ENCODE results near the gene MILR1.
"Not testable (repeated sequence)": the region's sequence is repeated elsewhere in the genome, so short reads cannot be mapped to it uniquely, and the experiment has no call there.

MILR1 gene

DNA sequence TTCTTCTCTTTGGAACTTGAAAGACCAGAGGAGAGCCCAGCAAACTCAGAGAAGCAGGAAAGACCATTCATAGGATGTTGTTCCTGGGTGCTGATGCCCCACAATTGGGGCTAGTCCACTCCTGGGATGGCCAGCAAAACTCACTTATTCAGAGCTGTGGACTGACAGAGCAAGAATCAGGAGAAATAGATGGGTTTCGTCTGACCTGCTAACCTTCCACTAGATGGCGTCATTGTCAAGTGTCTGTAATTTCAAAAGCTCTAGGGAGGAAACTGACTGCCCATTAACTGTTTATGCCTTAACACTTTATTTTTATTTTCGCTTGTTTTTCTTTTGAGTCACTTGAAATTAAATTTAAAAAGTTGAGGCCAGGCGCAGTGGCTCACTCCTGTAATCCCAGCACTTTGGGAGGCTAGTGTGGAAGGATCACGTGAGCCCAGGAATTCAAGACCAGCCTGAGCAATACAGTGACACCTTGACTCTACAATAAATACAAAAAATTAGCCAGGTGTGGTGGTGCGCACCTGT lies 28.7 kb upstream of the MILR1 start:
- no peak overlapping the region for H3K4me3 Mint-ChIP-seq
- ATAC-seq (peak; percentile 81), DNase-seq (ENCODE audit: low spot score in 2 of 2) (peak in 1 of 2 donors; percentile 65)
- H3K27ac Mint-ChIP-seq = no peak overlapping the region
- H3K4me1 Mint-ChIP-seq = no peaks in the 10 kb centered on the region
- H3K9me3 Mint-ChIP-seq = no peaks in the 10 kb centered on the region
- no peaks in the 10 kb centered on the region for H3K36me3 Mint-ChIP-seq

DNA sequence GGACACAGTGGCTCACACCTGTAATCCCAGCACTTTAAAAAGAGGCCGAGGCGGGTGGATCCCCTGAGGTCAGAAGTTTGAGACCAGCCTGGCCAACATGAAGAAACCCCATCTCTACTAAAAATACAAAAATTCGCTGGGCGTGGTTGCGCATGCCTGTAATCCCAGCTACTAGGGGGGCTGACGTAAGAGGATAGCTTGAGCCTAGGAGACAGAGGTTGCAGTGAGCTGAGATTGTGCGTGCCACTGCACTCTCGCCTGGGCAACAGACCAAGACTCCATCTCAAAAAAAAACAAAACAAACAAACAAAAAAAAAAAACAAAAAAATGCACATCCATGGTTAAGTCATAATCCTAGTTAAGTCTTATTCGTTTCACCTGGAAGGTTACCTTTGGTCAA lies 26.8 kb upstream of the MILR1 start:
- not testable (repeated sequence) for H3K36me3 Mint-ChIP-seq; H3K9me3 Mint-ChIP-seq; ATAC-seq; H3K4me1 Mint-ChIP-seq; DNase-seq (ENCODE audit: low spot score in 2 of 2); H3K27ac Mint-ChIP-seq; H3K4me3 Mint-ChIP-seq

DNA sequence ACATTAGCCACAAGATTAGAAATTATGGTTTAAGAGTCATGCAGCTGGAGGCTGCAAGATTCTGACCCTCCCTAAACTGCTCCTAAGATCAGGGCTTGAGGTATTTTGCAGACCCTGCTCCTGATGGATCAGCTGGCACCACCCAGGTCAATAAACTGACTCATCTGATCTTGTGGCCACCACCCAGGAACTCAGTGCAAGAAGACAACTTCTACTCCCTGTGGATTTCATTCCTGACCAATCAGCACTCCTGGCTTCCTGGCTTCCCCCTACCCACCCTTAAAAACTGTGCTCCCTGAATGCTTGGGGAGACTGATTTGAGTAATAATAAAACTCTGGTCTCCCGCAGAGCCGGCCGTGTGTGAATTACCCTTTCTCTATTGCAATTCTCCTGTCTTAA lies 25.0 kb upstream of the MILR1 start:
- H3K9me3 Mint-ChIP-seq = no peaks in the 10 kb centered on the region
- ATAC-seq (no peak), DNase-seq (ENCODE audit: low spot score in 2 of 2) (no peak)
- no peak overlapping the region for H3K27ac Mint-ChIP-seq
- H3K4me3 Mint-ChIP-seq = no peak overlapping the region
- H3K36me3 Mint-ChIP-seq = no peaks in the 10 kb centered on the region
- no peaks in the 10 kb centered on the region for H3K4me1 Mint-ChIP-seq

DNA sequence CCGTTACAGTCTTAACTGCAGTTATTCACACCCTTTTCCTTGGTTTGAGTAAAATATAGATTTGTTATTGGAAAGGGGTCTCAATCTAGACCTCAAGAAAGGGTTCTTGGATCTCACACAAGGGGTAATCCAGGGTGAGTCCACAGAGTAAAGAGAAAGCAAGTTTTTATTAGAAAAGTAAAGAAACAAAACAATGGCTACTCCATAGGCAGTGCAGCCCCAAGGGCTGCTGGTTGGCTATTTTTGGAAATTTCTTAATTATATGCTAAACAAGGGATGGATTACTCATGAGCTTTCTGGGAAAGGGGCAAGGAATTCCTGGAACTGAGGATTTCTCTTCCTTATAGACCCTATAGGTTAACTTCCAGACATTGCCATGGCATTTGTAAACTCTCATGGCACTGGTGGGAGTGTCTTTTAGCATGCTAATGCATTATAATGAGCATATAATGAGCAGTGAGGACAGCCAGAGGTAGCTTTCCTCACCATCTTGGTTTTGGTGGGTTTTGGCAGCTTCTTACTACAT lies 24.5 kb upstream of the MILR1 start:
- ATAC-seq (no peak), DNase-seq (ENCODE audit: low spot score in 2 of 2) (no peak)
- H3K9me3 Mint-ChIP-seq = no peaks in the 10 kb centered on the region
- H3K4me3 Mint-ChIP-seq = no peak overlapping the region
- H3K4me1 Mint-ChIP-seq = no peaks in the 10 kb centered on the region
- no peak overlapping the region for H3K27ac Mint-ChIP-seq
- H3K36me3 Mint-ChIP-seq = no peaks in the 10 kb centered on the region

DNA sequence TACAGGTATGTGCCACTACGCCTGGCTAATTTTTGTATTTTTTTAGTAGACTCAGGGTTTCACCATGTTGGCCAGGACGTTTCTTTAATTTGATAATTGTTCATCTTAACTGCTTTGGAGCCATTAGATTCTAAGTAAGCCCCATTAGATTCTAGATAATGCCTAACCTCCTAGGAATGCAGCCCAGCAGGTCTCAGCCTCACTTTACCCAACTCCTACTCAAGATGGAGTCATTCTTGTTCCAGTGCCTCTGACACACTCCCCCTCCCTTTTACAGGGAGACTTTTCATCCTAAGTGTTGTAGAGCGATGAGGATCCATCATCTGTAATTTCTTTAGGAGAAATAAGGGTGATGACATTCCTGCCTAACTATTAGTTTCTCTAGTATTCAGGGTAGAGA lies 23.7 kb upstream of the MILR1 start:
- Mint-ChIP-seq H3K4me1 (no peaks in the 10 kb centered on the region), H3K4me3 (no peak overlapping the region), H3K9me3 (no peaks in the 10 kb centered on the region), H3K36me3 (no peaks in the 10 kb centered on the region), H3K27ac (no peak overlapping the region)
- no peak for ATAC-seq
- no peak for DNase-seq (ENCODE audit: low spot score in 2 of 2)

DNA sequence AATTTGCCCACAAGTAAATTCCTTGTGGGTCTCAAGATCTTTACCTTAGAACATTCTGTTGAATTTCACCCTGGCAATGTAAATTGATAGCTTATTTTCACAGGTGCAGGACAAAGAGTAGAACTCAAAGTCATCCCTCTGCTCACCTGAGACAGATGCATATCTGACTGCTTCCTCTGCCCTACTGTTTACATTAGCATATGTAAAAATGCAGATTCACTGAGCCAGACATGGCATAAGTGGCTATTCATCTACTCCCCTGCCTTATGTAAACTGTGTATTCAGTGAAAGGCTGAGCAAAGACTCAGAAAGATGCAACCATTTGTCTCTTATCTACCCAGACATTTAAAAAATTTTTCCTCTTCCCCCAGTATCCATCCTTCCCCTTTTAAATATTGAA lies 22.3 kb upstream of the MILR1 start:
- ATAC-seq (no peak), DNase-seq (ENCODE audit: low spot score in 2 of 2) (no peak)
- no peak overlapping the region for H3K4me3 Mint-ChIP-seq
- H3K4me1 Mint-ChIP-seq = no peaks in the 10 kb centered on the region
- no peaks in the 10 kb centered on the region for H3K36me3 Mint-ChIP-seq
- no peaks in the 10 kb centered on the region for H3K9me3 Mint-ChIP-seq
- H3K27ac Mint-ChIP-seq = no peak overlapping the region

DNA sequence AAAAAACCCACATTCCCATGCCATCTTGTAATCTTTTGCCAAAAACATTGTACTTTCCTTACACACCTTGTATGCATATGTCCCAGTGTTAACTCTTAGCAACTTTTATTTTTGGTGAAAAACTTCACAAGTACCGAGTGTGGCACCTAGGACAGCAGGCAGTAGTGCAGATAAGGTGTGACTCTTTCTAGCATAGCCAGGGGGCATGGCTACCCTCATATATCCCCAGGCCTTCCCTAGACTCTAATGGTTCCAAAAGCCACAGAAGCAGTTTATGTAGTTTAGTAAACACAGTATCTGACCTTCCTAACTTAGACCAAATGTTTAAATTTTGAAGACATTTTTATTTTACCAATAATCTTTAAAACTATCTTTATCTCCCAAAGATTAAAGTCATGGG lies 20.5 kb upstream of the MILR1 start:
- DNase-seq (ENCODE audit: low spot score in 2 of 2) (no peak), ATAC-seq (no peak)
- no peaks in the 10 kb centered on the region for H3K4me1 Mint-ChIP-seq
- no peak overlapping the region for H3K4me3 Mint-ChIP-seq
- no peaks in the 10 kb centered on the region for H3K36me3 Mint-ChIP-seq
- H3K27ac Mint-ChIP-seq = no peak overlapping the region
- no peaks in the 10 kb centered on the region for H3K9me3 Mint-ChIP-seq

DNA sequence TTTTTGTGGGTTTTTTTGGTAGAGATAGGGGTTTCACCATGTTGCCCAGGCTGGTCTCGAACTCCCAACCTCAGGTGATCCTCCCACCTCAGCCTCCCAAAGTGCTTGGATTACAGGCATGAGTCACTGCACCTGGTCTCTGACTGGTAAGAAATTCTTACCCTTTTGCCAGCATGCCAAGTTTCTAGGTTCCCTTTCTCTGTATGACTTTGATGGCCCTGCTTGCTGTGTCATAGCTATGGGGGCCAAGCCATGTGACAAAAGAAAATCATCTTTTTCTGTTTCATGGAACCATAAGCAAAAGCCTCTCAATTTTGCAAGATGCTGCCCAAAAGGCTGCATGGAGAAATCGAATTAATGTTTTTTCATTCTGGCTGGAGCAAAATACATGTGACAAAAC lies 18.9 kb upstream of the MILR1 start:
- H3K9me3 Mint-ChIP-seq; H3K36me3 Mint-ChIP-seq; H3K4me3 Mint-ChIP-seq; H3K27ac Mint-ChIP-seq; ATAC-seq; H3K4me1 Mint-ChIP-seq; DNase-seq (ENCODE audit: low spot score in 2 of 2): not testable (repeated sequence)

DNA sequence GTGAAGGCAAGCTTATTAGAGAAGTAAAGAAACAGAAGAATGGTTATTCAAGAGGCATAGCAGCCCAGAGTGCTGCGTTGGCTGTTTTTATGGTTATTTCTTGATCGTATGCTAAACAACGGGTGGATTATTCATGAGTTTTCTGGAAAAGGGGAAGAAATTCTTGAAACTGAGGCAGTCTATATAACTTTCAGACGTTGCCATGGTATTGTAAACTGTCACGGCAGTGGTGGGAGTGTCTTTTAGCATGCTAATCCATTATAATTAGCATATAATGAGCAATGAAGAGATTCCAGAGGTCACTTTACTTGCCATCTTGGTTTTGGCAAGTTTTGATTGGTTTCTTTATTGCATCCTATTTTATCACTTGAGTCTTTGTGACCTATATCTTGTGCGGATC lies 17.4 kb upstream of the MILR1 start:
- H3K4me1 Mint-ChIP-seq = no peaks in the 10 kb centered on the region
- no peak for ATAC-seq
- no peaks in the 10 kb centered on the region for H3K9me3 Mint-ChIP-seq
- no peak for DNase-seq (ENCODE audit: low spot score in 2 of 2)
- no peak overlapping the region for H3K4me3 Mint-ChIP-seq
- H3K27ac Mint-ChIP-seq = no peak overlapping the region
- H3K36me3 Mint-ChIP-seq = no peaks in the 10 kb centered on the region

DNA sequence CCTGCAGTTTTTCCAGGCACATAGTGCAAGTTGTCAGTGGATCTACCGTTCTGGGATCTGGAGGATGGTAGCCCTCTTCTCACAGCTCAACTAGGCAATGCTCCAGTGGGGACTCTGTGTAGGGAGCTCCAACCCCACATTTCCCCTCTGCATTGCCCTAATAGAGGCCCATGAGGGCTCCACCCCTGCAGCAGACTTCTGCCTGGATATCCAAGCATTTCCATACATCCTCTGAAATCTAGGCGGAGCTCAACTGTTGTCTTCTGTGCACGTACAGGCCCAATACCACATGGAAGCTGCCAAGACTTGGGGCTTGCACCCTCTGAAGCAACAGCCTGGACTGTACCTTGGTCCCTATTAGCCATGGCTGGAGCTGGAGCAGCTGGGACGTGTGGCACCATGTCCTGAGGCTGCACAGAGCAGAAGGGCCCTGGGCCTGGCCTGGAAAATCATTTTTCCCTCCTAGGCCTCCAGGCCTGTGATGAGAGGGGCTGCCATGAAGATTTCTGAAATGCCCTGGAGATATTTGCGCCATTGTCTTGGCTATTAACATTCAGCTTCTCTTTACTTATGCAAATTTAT lies 10.9 kb upstream of the MILR1 start:
- Mint-ChIP-seq H3K36me3 (no peaks in the 10 kb centered on the region), H3K4me1 (peaks cover 10% of the 10 kb centered on the region), H3K9me3 (peaks cover 9% of the 10 kb centered on the region), H3K4me3 (no peak overlapping the region), H3K27ac (no peak overlapping the region)
- ATAC-seq = no peak
- no peak for DNase-seq (ENCODE audit: low spot score in 2 of 2)

DNA sequence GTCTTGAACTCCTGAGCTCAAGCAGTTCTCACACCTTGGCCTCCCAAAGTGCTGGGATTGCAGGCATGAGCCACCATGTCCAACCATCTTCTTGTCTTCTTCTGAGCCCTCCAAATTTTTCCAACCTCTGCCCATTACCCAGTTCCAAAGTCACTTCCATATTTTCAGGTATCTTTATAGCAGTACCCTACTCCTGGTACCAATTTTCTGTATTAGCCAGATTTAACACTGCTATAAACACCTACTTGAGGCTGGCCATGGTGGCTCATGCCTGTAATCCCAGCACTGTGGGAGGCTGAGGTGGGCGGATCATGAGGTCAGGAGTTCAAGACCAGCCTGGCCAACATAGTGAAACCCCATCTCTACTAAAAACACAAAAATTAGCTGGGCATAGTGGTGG lies 9.4 kb upstream of the MILR1 start:
- H3K4me3 Mint-ChIP-seq; ATAC-seq; H3K27ac Mint-ChIP-seq; DNase-seq (ENCODE audit: low spot score in 2 of 2); H3K36me3 Mint-ChIP-seq; H3K9me3 Mint-ChIP-seq: not testable (repeated sequence)
- H3K4me1 Mint-ChIP-seq = peaks cover 10% of the 10 kb centered on the region

DNA sequence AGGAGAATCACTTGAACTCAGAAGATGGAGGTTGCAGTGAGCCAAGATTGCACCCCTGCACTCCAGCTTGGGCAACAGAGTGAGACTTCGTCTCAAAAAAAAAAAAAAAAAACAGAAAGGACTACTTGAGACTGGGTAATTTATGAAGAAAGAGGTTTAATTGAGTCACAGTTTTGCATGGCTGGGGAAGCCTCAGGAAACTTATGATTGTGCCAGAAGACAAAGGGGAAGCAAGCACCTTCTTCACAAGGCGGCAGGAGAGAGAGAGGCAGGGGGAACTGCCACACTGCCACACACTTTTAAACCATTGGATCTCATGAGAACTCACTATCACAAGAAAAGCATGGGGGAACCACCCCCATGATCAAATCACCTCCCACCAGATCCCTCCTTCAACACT lies 9.0 kb upstream of the MILR1 start:
- no peak overlapping the region for H3K27ac Mint-ChIP-seq
- no peak for DNase-seq (ENCODE audit: low spot score in 2 of 2)
- no peak for ATAC-seq
- H3K9me3 Mint-ChIP-seq = peaks cover 9% of the 10 kb centered on the region
- H3K4me1 Mint-ChIP-seq = peaks cover 10% of the 10 kb centered on the region
- H3K36me3 Mint-ChIP-seq = no peaks in the 10 kb centered on the region
- H3K4me3 Mint-ChIP-seq = no peak overlapping the region

DNA sequence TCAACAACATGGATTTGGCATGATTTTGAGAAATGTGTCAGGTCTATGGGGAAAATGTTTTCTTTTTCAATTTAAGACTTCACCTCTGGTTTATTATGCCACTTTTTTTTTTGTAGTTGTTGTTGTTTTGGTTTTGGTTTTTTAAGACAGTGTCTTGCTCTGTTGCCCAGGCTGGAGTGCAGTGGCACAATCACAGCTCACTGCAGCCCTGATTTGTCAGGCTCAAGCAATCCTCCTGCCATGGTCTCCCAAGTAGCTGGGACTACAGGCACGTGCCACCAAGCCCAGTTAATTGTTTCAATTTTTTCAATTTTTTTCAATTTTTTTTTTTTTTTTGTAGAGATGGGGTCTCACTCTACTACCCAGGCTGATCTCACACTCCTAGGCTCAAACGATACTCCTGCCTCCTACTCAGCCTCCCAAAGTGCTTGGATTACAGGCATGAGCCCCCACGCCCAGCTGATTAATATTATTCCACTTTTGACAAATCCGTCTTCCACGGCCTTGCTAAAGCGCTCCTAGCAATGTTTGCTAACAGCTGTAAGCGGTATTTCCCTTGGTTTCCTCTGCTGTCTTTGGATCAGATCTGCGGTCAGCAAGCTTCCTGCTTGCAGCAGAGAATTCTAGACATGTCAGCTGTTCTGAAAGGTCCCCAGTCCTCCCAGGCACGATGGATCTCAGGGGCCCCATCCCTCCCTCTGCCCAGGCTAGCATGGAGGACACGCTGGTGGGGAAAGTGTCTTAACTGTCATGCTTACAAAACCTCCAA lies 7.0 kb upstream of the MILR1 start:
- Mint-ChIP-seq H3K4me1 (peaks cover 10% of the 10 kb centered on the region), H3K9me3 (peaks cover 9% of the 10 kb centered on the region), H3K36me3 (no peaks in the 10 kb centered on the region), H3K4me3 (peak overlapping the region; percentile 48), H3K27ac (peak overlapping the region; percentile 63)
- ATAC-seq = peak; percentile 34
- DNase-seq (ENCODE audit: low spot score in 2 of 2) = no peak

DNA sequence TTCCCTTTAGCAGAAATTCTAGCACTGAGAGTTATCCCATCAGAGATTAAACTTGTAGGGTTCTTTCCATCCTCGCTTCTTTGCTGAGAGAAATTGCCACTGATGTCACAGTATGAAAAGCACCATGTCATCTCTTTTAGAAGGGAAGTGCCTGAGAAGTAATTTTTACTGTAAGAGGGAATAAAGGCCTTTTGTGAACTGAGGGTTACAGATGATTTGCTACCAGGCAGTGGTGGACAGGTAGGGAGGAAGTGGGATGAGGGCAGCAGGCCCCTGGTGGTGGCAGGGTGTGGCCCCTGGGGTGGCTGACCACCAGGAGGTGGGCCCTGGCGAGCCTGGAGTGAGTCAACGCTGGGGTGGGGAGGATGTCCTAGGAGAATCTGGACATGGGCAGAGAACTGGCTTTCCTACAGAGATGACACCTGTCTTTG lies 6.4 kb upstream of the MILR1 start:
- H3K9me3 Mint-ChIP-seq = peaks cover 9% of the 10 kb centered on the region
- H3K27ac Mint-ChIP-seq = peak overlapping the region; percentile 63
- peak overlapping the region; percentile 48 for H3K4me3 Mint-ChIP-seq
- DNase-seq (ENCODE audit: low spot score in 2 of 2) = no peak
- peak; percentile 40 for ATAC-seq
- H3K4me1 Mint-ChIP-seq = peaks cover 16% of the 10 kb centered on the region
- H3K36me3 Mint-ChIP-seq = no peaks in the 10 kb centered on the region

DNA sequence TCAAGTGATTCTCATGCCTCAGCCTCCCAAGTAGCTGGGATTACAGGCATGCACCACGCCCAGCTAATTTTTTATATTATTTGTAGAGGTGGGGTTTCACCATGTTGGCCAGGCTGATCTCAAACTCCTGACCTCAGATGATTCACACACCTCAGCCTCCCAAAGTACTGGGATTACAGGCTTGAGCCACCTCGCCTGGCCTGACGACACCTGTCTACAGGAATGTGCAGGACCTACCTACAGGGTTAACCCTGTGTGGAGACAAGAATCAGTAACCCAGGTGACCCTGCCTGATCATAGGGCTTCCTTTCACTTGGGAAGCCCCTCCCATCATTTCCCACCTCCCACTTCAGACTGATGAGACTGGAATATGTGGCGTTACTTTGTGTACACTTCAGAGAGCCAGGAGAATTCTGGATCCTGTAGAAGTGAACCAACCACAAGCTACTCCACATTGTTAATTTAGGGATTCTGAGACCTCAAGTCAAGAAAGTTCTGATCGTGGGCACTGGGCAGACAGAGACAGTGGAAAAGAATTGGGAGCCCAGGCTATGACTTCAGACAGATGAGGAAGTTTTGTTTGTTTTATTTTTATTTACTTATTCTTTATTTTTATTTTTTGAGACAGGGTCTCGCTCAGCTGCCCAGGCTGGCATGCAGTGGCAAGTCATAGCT lies 5.7 kb upstream of the MILR1 start:
- no peak for DNase-seq (ENCODE audit: low spot score in 2 of 2)
- no peak for ATAC-seq
- no peaks in the 10 kb centered on the region for H3K36me3 Mint-ChIP-seq
- H3K4me3 Mint-ChIP-seq = no peak overlapping the region
- H3K4me1 Mint-ChIP-seq = peaks cover 17% of the 10 kb centered on the region
- peaks cover 9% of the 10 kb centered on the region for H3K9me3 Mint-ChIP-seq
- peak overlapping the region; percentile 10 for H3K27ac Mint-ChIP-seq

Measured in stimulated activated effector memory CD8-positive, alpha-beta T cell treated with anti-CD3 and anti-CD28 coated beads, Interleukin-12 subunit alpha, Interleukin-12 subunit beta, amount 100 ng/mL, for 72 hours (primary cell).